Brain microvascular endothelial cell (primary cell): ENCODE data around the gene PLD6.

ENCODE experiments used
- DNase-seq: peaks from one replicate; pipeline ENCODE4 v3.0.0-alpha.2; 2020
- H3K27ac ChIP-seq: fragments of 250-450 bp; sonication (Bioruptor Pico); 2 replicates; pipeline ENCODE4 v1.5.1; 2020; ENCODE audit warnings: mild to moderate bottlenecking, moderate library complexity
- H3K27me3 ChIP-seq: fragments of 250-450 bp; sonication (Bioruptor Pico); replicated peaks from 2 replicates; pipeline ENCODE4 v1.5.1; 2020; ENCODE audit warnings: mild to moderate bottlenecking
- H3K36me3 ChIP-seq: fragments of 250-450 bp; sonication (Bioruptor Pico); replicated peaks from 2 replicates; pipeline ENCODE4 v1.5.1; 2020; ENCODE audit warnings: mild to moderate bottlenecking
- H3K4me3 ChIP-seq: 2 replicates; pipeline ENCODE4 v1.5.1; 2011; ENCODE audit warnings: low read depth, mild to moderate bottlenecking, control low read depth, low read length, moderate library complexity
- in situ Hi-C: cut with HindIII; loops from 2 replicates; pipeline ENCODE4 v1.10.0; 2017; ENCODE audit warnings: low sequenced_read_pairs, low pct_ligation_motif_present
- TF ChIP-seq, protein P1 (sequence below): IDR thresholded peaks from 2 replicates; pipeline ENCODE4 v1.5.1; 2011; ENCODE audit warnings: low read depth, mild to moderate bottlenecking, moderate library complexity, low read length, control low read depth, inconsistent platforms; ENCODE audit errors: missing control alignments

PLD6 gene

DNA sequence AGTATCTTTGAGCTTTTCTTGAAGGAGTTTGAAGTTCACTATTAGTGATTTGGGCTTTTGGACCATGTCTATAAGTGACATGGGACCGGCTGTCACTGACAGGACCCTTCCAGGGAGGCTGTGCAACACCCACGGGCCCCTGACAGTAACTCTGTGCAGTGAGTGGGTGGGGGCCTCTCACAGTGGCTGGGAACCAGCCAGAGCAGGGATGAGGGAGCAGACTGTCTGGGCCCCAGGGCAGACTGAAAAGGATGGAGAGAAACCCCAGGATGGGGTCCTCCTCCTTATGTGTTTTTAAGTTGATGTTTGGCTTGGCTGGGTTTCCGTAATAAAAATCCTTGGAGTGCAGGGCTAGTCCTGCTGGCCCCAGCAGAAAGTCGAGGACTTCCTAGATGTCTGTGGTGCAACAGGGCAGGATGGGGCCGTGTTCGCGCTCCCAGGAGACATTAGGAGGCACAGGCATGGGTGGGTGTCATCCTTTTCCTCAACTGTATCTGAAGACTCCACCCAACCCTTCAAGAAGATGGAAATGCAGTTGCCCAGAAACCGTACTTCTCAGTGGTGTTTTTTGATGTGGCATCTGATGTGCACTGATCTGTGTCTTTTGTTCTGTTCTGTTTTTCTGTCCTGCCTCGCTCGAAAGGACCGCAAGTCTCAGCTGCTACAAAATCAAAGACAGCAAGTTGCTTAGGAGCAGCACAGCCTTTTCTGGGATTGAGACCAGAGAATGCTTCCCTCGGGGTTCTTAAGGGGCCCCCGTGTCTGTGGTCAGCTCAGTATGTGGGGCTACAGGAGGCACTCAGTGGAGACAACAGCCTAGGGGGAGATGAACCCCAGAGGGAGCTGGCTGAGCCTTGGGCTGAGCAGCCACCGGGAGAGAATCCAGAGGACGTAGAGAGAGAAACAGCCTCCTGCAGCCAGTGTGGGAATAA is 24.2 kb downstream of the PLD6 start:
- no peak for DNase-seq
- no peak overlapping the region for H3K4me3 ChIP-seq
- no peak overlapping the region for H3K27ac ChIP-seq
- H3K27me3 ChIP-seq = no peaks in the 10 kb centered on the region
- TF ChIP-seq, protein P1, sequence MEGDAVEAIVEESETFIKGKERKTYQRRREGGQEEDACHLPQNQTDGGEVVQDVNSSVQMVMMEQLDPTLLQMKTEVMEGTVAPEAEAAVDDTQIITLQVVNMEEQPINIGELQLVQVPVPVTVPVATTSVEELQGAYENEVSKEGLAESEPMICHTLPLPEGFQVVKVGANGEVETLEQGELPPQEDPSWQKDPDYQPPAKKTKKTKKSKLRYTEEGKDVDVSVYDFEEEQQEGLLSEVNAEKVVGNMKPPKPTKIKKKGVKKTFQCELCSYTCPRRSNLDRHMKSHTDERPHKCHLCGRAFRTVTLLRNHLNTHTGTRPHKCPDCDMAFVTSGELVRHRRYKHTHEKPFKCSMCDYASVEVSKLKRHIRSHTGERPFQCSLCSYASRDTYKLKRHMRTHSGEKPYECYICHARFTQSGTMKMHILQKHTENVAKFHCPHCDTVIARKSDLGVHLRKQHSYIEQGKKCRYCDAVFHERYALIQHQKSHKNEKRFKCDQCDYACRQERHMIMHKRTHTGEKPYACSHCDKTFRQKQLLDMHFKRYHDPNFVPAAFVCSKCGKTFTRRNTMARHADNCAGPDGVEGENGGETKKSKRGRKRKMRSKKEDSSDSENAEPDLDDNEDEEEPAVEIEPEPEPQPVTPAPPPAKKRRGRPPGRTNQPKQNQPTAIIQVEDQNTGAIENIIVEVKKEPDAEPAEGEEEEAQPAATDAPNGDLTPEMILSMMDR = no peak
- H3K36me3 ChIP-seq = peaks cover 64% of the 10 kb centered on the region
- in situ Hi-C loops = no loop called here

DNA sequence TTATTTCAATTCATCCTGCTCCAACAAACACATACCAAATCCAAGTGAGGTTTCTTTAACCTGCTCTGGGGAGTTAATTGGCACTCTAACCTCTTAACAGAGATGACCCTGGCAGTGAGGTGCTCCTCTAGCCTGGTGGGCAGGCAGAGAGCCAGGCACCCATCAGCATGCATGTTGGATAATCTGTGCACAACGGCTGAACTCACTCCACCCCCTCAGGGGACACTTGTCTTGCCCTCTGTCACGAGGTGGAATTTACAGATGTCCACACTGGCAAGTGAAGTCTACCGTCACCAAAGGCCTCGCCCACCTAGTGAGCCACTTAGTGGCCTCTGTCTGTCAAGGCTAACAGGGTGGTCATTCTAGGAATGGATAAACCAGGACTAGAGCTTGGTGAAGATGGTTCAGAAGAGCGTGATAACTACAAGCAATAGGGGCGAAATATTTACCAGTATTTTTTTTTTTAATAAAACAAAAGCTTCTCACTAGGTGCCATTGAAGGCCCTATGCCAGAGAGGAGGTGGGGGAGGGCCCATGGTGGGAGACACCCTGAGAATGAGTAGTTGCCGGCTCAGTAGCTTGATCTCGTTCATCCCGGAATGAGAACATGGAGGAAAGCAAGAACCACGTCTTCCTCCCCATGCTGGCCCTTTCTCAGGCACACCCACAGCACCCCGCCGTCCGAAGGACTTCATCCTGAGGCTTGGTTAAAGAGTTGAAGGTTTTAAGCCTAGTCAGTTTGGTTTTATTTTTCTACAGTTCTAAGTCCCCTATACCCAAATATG is 25.2 kb downstream of the PLD6 start:
- no peak for DNase-seq
- Histone ChIP-seq H3K4me3 (no peak overlapping the region), H3K27ac (no peak overlapping the region), H3K36me3 (peaks cover 67% of the 10 kb centered on the region), H3K27me3 (no peaks in the 10 kb centered on the region)
- TF ChIP-seq, protein P1 = no peak
- in situ Hi-C loops = no loop called here

DNA sequence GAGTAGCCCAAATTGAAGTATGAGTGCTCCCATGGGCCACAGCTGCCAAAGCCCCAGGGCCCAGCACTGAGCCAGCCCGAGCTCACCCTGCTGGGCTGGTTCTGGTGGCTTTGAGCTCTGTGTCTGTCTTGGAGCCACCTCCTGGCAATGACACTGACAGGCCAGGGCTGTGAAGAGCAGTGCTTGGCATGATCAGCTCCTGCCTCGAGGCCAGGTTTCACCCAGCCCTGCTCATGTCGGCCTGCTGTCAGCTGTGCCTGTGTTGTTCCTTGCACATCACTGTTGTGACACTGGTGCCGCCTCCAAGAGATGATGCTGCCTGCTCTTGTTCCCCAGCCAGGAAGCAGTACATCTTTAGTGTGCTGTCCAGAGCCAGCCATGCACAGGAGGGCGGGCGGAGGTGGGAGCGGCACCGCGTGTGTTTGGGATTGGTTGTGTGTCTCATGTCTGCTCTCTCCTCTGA is 26.0 kb downstream of the PLD6 start:
- no peak overlapping the region for H3K27ac ChIP-seq
- no peak overlapping the region for H3K4me3 ChIP-seq
- peaks cover 74% of the 10 kb centered on the region for H3K36me3 ChIP-seq
- in situ Hi-C loops = no loop called here
- no peaks in the 10 kb centered on the region for H3K27me3 ChIP-seq
- TF ChIP-seq, protein P1 = no peak
- no peak for DNase-seq

DNA sequence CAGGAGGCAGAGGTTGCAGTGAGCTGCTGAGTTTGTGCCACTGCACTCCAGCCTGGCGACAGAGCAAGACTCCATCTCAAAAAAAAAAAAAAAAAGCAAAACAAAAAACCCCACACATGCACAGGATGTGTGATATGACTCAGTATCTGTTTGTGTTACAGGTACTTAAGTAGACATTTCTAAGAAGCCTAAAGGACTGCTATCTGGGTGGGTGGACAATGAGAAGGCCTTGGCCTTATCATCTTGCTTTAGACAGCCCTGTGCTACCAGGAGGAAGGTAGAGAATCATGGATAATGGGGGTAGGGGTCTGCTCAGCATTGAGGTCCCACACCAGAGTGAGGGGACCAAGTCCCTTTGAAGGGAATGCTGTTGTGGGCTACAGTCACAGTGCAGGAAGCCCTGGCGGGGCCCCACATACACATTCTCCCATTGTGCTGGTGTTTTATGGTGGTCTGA is 26.7 kb downstream of the PLD6 start:
- Histone ChIP-seq H3K27ac (no peak overlapping the region), H3K36me3 (peaks cover 77% of the 10 kb centered on the region), H3K4me3 (no peak overlapping the region), H3K27me3 (no peaks in the 10 kb centered on the region)
- DNase-seq = no peak
- TF ChIP-seq, protein P1 = no peak
- in situ Hi-C loops = no loop called here

DNA sequence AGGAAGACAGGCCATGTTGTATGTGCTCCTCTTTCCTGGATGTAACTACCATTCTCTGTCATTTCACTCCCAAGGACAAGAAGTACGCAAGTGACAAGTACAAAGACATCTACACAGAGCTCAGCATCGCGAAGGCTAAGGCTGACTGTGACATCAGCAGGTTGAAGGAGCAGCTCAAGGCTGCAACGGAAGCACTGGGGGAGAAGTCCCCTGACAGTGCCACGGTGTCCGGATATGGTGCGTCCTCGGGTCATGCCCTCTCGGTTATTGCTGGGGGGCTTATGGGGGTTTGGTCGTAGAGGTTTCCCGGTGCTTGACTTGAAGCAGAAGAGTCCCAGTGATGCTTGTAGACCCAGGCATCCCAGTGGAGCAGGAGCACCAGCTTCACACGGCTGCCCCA is 29.0 kb downstream of the PLD6 start:
- H3K27ac ChIP-seq = no peak overlapping the region
- H3K36me3 ChIP-seq = peaks cover 84% of the 10 kb centered on the region

More for the DNA sequence above, 29.0 kb downstream of the PLD6 start:
- H3K27me3 ChIP-seq = no peaks in the 10 kb centered on the region
- TF ChIP-seq, protein P1 = no peak
- in situ Hi-C loops = no loop called here
- H3K4me3 ChIP-seq = no peak overlapping the region
- DNase-seq = no peak
